HTERT RPE-1 (cell line): Measurements from ENCODE around the gene TBC1D22B.
"Not testable (repeated sequence)": the region's sequence is repeated elsewhere in the genome, so short reads cannot be mapped to it uniquely, and the experiment has no call there.

ENCODE experiments used
- in situ Hi-C: fragments of 300-500 bp; cut with MboI; formaldehyde crosslinking; loops from 4 replicates; pipeline ENCODE4 v1.14.3; 2020; ENCODE audit warnings: low sequenced_read_pairs

Gene TBC1D22B

DNA sequence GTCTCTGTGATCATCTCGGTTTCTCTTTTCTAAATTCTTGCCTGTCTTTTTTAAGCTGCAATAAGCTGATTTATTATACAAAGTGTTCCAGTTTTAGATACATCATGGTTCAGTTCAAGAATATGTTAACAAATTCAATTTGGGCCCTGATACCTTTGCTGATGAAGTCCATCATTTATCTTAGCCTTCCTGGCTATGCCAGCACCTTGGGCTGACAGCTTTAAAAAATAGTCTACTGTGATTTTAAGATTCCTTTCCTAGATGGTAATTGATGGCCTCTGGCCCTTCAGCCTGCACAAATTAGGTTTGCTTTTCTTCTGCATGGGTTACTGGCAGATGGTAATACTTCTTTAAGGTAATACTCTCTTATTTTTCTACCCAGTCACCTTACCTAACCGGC lies 7.4 kb downstream of the TBC1D22B start:
- in situ Hi-C loops: no loop called here

DNA sequence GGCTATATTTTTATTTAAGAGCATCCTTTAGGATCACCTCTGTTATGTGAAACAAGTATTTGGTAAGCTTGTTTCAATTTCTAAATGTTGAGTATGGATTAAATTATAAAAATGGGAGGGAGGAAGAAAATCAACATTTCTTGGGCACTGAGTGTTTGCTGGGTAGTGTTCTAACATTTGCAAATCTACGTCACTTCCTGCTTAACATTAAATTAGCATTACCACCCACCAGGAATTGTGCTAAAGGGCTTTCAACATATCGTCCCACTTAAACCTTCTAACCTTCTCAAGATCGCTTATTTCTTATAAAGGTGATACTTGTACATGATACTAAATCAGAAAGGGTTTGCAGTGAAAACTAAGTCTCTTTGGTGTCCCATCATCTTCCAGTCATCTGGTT lies 8.3 kb downstream of the TBC1D22B start:
- in situ Hi-C loops: no loop called here

DNA sequence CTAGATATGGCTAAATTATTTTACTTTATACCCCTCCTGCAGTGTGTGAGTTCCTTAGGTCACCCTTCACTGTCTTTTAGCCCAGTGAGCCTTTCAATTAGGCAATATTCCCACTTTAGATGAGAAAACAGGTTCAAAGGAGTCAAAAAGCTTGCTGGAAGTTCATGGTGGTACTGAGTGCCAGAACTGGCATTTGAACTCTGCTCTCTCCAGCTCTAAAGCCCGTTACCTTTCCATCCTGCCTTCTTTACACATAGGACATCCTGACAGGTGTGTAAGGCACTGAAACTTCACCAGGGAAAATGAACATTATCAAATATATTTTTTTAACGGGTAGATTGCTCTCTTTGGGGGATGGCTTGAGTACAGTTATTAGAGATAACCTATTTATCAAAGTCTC lies 11.5 kb downstream of the TBC1D22B start:
- in situ Hi-C loops: no loop called here

DNA sequence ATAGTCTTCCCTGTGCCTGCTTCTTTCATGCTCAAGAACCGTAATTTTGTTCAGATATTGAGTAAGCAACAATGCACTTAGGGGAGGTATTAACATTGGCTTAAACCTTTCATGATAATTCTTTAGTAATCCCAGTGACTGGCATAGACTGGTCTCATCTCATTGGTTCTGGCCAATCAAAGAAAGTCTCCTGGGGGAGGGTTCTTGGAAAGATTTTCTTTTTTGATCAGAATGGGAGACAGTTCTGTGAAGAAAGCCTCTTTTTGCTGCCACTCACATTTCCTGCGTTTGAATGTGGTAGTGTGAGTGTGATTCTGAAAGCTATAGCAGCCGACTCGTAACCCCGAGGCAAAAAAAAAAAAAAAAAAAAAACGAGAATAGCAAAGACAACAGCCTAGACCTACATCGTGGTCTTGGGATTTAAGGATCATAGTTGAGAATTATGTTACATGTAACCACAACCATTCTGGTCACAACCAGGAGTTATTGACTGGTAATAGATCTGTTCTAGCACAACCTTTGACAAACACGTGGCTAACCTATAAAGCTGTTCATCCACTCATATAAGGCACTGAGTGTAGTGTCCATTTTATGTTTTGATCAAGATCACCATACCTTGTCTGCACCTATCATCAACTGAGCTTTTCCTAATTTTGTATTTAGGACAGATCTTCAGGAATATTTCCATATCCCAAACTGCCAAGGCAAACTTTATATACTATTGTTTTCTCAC lies 15.4 kb downstream of the TBC1D22B start:
- in situ Hi-C loops: no loop called here

DNA sequence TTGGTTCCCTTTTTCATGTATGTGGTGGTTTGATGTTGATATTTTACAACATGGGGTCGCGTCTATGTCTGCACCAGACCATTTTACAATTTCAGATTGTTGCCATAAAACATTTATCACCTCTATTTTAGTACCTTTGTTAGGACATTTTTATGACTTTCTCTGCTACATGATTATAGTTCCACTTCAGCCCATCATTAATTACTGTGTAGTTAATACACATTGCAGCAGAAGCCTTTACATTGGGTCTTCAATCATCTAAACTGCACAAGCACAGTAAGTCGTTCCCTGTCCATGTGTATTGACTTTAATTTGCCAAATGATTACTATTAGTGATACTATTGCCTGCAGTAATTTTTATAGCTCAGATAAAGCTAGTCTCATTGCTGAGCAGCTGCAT lies 16.1 kb downstream of the TBC1D22B start:
- in situ Hi-C loops: no loop called here

DNA sequence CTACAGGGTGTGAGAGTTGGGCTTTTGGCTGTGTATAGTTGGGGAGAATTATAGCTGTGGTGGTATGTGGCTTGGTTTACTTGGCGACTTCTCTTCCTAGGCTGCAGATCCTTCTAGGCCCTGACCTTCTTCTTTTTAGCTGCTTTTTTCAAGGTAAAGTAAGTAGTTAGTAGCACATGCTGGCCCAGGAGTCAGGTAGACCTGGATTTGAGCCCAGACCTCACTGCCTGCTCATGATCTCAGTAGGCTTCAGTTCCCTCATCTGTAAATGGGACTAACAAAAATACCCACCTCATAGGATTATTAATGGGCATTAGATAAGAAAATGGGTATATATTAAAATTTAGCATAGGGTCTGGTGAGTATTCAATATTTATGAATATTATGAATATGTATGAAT lies 17.8 kb downstream of the TBC1D22B start:
- in situ Hi-C loops: no loop called here

DNA sequence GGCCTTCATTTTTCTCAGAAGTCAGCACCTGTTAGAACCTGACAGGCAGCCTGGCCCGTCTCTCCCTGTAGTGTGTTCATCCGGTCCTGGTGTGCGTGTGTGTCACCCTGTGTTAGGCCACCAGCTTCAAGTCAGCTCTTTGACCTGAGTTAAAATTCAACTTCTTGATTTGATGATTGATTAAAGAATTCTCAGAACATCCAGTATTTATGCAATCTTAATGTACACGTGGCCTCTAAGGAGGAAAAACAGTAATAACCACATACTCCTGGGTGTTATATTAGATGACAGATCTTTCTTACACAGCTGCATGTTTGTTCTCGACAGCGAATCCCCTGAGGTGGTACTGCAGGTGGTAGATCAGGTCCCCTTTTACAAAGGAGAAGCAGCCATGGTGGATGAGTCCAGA lies 19.4 kb downstream of the TBC1D22B start:
- in situ Hi-C loops: no loop called here

DNA sequence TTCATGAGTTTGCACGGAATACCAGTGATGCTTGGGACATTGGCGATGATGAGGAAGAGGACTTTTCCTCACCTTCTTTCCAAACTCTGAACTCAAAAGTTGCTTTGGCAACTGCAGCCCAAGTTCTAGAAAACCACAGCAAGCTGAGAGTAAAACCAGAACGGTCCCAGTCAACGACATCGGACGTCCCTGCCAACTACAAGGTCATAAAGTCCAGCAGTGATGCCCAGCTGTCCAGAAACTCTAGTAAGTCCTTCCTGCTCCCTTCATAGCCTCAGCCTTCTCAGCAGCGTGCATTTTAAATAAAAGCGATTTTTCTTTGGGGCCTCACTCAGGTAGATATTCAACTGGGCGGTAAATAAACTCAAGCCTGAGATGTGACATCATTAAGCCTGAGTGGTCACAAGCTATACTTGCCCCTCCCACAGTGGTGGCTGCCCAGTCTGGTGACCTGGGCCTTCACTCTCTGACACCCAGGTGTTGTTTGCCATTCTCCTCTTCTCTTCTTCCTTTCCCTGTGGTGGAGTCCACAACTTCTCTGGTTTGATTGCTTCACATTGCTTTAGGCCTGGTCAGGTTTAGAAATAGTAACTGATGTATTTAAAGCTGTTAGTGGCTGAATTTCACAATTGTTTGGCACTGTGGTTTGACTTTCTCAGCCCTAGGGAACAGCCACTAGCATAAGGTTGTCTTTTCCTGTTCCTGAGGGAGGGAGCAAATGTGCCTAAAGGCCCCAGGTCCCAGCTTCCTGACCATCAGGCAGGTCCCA lies 22.0 kb downstream of the TBC1D22B start:
- in situ Hi-C loops: no loop called here

DNA sequence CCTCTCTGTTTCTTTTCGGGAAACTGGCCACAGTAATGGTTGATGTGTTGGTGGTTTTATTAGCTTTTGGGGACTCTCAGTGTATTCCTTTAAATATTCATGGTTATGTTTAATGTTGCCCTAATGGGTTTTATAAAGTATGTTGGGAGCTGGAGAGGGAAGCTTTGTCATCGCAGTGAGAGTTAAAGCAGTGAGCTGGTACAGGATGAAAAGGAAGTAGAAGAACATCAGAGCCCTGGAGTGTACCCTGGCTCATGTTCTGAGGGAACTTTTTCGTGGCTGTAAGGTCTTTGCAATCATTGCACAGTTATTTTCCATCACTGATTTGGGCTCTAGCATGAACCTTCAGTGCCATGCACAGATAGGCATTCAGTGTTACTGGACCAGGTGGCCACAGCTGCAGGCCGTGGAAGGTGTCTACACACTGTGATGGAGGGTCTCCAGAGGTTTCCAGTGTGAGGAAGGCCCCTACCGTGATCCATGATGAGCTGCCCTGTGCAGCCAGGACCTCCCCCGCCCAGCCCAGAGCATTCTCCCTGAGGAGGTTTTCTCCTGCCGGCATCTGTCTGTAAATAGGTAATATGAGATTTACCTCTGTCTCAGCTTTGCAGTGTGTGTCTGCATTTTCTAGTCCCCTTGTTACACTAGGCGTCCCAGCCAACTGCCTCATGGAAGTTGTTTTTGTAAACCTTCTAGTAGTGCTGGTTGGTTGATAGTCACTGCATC lies 22.8 kb downstream of the TBC1D22B start:
- in situ Hi-C loops: no loop called here

DNA sequence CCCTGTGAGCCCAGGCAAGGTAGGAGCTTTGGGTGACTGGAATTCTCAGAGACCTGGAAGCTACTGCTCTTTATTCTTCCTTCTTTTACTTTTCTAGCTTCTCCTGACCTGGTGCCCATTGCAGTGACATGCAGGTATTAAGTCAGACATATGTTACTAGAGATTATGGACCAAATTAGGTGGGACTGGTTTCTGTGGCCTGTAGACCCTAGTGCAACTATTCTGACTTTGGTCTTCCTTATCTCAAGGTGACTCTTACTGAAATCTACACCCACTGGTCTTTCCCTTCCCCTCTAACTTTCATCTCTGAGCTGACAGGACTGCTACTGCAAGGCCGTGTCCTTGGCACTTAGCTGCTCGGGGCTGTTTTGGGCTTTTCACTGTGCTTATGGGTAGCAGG lies 24.8 kb downstream of the TBC1D22B start:
- in situ Hi-C loops: no loop called here

DNA sequence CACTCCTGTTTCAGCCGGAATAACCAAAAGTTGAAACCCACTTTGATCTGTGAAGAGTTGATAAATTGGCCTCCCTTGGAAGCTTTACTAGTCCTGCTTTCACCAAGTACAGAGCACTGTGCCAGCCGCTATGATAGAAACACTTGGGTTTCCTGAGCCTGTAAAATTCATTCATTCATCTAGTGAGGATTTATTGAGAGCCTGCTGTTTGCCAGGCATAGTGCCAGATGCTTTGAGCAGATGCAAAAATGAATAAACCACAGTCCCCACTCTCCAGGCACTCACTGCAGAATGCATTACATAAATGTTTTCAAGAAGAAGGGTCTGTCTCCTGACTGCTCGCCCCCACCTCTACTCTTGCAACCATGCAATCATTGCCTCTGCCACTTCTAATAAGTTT lies 25.7 kb downstream of the TBC1D22B start:
- in situ Hi-C loops: no loop called here

DNA sequence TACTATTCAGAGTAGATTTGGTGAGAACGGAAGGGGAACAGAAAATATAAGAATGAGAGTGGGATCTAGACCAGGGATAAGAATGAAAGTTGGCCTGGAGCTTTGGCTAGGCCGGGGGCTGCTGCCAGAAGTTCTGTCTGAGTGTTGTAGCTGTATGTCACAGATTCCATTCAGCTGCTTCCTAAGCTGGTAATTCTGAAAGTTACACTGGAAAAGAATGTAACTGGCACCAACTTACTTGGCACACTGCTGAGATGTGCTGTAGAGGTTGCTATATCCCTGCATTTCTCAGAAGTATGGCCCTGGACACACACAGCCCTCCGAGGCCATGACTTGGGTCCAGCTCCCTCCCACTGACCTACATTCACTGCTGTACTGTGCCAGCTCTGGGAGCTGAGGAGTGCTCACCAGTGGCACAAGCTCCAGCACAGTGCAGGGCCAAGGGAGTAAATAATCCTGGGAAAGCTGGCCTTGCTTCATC lies 26.1 kb downstream of the TBC1D22B start:
- in situ Hi-C loops: no loop called here

DNA sequence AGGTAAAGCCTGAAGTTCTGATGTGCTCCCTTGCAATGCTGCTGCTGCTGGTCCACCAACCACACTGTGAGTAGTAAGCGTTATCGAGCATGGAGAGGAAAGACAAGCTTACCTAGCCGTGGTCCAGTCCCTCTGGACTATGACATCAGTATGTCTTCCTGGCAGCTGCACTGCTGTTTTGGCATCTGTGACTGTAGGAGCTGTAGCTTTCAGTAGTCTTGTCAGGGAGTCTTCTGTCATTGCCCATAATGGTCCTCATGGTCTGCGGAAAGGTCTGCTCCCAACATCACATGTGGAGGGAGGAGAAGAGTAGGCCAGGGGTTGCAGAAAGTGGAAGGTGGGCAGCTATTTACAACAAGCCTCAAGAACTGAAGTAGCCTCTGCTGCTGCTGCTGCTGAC lies 27.2 kb downstream of the TBC1D22B start:
- in situ Hi-C loops: no loop called here

DNA sequence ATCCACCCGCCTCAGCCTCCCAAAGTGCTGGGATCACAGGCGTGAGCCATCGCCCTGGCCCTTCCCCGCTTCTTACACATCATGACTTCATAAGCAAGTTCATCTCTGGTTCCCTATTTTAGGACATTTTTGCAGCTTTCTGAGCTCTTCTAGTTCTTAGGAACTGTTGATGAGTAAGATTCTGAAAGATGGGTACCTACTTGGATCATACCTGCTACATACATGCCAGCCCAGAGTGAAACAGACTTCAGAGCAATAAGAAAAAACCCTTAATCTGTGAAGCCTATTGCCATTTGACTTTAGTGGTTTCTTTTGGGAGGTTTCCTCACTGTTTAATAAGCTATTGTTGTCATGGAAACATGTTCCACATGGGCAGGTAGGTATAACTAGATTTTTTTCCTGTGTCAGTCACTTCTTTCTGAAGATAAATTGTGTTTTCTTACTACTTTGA lies 28.3 kb downstream of the TBC1D22B start:
- in situ Hi-C loops: no loop called here

DNA sequence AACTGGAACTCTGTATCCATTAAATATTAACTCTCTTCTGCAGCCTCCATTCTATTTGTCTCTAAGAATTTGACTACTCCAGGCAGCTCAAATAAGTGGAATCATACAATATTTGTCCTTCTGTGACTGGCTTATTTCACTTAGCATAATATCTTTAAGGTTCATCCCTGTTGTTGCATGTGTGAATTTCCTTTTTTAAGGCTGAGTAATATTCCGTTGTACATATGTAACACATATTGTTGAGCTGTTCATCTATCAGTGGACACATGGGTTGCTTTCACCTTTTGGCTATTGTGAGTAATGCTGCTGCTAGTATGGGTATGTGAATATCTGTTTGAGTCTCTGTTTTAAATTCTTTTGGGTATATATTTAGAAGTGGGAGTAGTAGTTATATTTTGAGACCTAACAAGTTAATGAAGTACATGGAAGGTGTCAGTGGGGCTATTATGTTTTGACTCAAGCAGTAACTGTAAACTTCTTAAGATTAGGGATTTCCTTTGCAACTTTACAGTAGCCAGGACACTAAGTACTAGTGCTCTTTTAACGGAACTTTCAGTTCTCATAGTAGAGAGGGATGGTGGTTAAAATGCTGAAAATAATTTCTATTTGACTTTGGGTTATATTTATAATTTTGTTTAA lies 30.1 kb downstream of the TBC1D22B start:
- in situ Hi-C loops: no loop called here

DNA sequence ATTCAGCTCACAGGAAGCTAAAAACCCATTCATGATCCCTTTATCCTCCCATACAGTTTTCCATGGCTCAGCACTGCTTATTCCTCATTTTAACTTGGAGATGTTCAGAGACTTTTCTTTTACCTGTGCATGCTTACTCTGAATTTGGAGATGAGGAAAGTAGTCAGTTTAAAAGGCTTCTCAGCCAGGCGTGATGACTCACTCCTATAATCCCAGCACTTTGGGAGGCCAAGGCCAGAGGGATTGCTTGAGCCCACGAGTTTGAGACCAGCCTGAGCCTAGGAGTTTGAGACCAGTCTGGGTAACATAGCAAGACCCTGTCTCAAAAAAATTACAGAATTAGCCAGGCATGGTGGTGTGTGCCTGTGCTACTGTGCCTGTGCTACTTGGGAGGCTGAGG lies 30.7 kb downstream of the TBC1D22B start:
- in situ Hi-C loops: no loop called here

DNA sequence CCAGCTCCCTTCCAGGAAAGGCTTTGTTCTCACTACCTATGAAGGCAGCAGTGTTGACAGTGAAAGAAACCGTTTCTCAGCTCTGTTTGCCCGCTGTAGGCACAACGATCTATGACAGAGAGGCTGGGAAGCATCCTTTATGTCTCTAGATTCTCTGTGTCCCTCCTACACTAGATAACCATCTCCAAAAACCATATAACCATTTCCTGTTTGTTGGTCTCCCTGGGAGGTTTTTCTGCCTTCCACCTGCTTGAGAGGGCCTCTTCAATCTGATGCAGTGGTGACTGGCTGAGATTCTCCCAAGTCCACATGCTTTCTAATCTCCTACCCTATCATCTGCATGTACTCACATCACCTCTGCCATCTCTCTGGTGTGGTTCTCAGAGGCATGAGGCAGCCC lies 32.4 kb downstream of the TBC1D22B start:
- in situ Hi-C loops: no loop called here

DNA sequence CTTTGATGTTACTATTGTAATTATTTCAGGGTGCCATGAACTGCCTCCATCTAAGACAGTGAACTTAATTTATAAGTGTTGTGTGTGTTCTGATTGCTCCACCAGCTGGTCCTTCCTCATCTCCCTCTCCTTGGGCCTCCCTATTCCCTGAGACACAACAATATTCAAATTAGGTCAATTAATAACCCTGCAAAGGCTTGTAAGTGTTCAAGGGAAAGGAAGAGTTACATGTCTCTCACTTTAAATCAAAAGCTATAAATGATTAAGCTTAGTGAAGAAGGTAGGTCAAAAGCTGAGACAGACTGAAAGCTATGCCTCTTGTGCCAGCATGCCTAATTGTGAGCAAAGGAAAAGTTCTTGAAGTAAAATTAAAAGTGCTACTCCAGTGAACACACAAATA lies 35.9 kb downstream of the TBC1D22B start:
- in situ Hi-C loops: no loop called here

DNA sequence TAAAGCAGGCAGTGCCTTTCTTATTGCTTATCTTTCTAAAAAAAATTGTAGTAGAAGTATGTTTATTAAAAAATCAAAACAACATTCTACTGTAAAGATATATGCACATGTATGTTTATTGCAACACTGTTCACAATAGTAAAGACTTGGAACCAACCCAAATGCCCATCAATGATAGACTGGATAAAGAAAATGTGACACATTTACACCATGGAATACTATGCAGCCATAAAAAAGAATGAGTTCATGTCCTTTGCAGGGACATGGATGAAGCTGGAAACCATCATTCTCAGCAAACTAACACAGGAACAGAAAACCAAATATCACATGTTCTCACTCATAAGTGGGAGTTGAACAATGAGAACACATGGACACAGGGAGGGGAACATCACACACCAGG lies 40.1 kb downstream of the TBC1D22B start:
- in situ Hi-C loops: not testable (repeated sequence)

DNA sequence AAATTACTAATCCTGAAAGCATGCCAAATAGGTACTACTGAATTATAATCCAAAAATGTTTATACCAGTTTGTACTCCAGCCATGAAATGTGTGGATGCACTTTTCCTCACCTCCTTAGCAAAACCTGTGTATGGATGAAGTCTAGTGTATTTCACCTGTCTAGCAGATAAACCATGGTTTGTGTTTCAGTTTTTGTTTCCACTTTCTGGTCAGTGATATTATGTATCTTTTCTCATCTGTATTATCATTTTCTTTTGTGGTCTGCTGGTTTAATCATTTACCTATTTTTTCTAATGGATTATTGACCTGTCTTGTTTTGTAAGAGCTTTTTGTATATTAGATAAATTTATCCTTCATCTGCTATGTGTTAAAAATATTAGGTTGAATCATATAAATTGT lies 41.4 kb downstream of the TBC1D22B start:
- in situ Hi-C loops: no loop called here

DNA sequence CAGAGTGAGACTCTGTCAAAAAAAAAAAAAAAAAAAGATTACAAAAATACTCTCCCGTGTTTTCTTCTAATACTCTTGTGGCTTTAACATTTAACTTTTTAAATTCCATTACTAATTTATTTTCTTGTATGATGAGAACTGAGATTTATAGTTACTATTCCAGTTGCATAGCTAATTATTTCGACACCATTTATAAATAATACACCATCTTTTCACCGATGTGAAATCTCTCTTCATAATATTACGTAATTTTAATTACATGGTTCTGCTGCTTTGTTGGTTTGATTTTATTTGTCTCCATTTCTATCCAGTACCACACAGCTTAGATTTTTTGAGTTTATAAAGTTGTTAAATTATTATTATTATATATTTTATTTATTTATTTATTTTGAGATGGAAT lies 42.4 kb downstream of the TBC1D22B start:
- in situ Hi-C loops: no loop called here
